Measurements from ENCODE around the gene FMO1.

DNA sequence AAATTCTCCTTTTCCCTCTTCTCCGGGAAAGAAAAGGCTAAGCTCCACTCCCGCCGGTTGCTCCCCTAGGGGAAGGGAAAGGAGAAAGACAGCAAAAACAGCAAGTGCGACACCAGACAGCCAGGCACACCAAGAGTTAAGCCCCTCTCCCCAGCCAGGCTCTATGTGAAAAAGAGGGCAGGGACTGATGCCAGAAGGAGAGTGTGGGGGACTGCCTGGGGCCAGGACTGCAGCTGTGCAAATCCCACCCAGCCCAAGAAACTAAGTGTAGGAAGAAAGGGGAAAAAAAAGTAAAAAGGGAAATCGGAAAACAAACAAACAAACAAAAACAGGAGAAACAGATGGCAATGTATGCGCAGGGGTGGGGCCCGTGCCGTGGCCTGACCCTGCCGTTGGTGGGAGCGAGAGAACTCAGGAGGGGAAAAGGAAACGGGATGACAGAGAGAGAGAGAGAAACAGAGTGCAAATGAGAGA lies 27.7 kb upstream of the FMO1 start:
- TF ChIP-seq ZNF70 (CRISPR knock-in tag; IDR thresholded peaks at IDR 0.05), result no peak
- TF ChIP-seq, protein P1, sequence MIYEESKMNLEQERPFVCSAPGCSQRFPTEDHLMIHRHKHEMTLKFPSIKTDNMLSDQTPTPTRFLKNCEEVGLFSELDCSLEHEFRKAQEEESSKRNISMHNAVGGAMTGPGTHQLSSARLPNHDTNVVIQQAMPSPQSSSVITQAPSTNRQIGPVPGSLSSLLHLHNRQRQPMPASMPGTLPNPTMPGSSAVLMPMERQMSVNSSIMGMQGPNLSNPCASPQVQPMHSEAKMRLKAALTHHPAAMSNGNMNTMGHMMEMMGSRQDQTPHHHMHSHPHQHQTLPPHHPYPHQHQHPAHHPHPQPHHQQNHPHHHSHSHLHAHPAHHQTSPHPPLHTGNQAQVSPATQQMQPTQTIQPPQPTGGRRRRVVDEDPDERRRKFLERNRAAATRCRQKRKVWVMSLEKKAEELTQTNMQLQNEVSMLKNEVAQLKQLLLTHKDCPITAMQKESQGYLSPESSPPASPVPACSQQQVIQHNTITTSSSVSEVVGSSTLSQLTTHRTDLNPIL (CRISPR knock-in tag; IDR thresholded peaks at IDR 0.05; ENCODE audit: low read depth), result no peak
- no peak for TF ChIP-seq SNAI2 (CRISPR knock-in tag; IDR thresholded peaks at IDR 0.05)
- TF ChIP-seq ZC3H10 (CRISPR knock-in tag; IDR thresholded peaks at IDR 0.05), result no peak
- TF ChIP-seq, protein P2, sequence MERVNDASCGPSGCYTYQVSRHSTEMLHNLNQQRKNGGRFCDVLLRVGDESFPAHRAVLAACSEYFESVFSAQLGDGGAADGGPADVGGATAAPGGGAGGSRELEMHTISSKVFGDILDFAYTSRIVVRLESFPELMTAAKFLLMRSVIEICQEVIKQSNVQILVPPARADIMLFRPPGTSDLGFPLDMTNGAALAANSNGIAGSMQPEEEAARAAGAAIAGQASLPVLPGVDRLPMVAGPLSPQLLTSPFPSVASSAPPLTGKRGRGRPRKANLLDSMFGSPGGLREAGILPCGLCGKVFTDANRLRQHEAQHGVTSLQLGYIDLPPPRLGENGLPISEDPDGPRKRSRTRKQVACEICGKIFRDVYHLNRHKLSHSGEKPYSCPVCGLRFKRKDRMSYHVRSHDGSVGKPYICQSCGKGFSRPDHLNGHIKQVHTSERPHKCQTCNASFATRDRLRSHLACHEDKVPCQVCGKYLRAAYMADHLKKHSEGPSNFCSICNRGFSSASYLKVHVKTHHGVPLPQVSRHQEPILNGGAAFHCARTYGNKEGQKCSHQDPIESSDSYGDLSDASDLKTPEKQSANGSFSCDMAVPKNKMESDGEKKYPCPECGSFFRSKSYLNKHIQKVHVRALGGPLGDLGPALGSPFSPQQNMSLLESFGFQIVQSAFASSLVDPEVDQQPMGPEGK (CRISPR knock-in tag; IDR thresholded peaks at IDR 0.05; ENCODE audit: borderline replicate concordance), result no peak
- TF ChIP-seq, protein P3, sequence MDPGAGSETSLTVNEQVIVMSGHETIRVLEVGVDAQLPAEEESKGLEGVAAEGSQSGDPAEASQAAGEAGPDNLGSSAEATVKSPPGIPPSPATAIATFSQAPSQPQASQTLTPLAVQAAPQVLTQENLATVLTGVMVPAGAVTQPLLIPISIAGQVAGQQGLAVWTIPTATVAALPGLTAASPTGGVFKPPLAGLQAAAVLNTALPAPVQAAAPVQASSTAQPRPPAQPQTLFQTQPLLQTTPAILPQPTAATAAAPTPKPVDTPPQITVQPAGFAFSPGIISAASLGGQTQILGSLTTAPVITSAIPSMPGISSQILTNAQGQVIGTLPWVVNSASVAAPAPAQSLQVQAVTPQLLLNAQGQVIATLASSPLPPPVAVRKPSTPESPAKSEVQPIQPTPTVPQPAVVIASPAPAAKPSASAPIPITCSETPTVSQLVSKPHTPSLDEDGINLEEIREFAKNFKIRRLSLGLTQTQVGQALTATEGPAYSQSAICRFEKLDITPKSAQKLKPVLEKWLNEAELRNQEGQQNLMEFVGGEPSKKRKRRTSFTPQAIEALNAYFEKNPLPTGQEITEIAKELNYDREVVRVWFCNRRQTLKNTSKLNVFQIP (CRISPR knock-in tag; IDR thresholded peaks at IDR 0.05; ENCODE audit: borderline replicate concordance, low read depth), result no peak
- TF ChIP-seq ZNF565 (CRISPR knock-in tag; conservative IDR thresholded peaks at IDR 0.05; ENCODE audit: low read depth), result no peak
- no peak for TF ChIP-seq ZNF8 (CRISPR knock-in tag; IDR thresholded peaks at IDR 0.05)
- no peak for TF ChIP-seq TCF4 (CRISPR knock-in tag; IDR thresholded peaks at IDR 0.05; ENCODE audit: borderline replicate concordance)
